ENCODE results near the gene FAM83C. TPM values are rescaled to one million over a fixed set of nuclear protein-coding genes. Genes with fewer than 3 reads are reported as not detected.

FAM83C gene
- total and polyA plus RNA-seq, 9 of the 15 experiments (the other 6 are each of a cell fraction or from before 2014, with no cell fraction given): not detected

DNA sequence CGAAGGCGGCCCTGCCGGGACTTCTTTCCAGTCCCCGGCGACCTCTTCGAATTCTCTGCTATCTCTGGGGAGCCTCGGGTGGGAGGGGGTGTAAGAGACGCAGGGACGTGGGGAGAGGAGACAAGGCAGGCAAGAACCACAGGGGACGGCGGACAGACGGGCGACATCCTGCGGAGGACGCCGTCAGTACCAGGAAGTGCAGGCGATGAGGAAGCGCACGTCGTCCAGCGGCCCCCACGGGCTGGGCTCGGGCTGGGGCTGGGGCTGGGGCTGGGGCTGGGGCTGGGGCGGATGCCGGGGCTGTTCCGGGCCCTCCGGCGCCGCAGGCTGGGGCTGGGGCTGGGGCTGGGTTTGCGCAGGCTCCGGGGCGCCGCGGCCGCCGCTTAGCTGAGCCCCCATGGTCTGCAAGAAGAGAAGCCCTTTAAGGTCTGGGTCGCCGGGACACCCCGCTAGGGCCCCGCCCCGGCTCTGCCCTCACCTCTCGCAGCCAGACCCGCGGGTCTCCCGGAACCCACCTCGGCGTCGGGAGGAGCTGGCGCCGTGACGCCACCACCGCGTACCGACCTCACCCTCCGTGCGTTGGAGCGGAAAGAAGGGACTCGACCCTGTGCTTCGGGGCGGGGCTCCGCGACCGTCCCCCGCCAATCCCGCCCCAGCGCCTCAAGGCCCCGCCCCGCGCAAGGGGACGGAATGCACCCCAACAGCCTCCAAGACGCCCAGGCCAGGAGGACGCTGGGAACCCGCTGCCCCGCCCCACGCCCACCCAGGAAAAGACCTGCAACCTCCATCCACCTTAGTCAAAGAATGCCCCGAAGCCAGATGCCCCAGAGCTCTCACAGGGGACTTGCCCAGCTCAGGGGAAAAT, 14.5 kb downstream of the FAM83C start, which contains the start of gene MMP24OS (continued):
- TF ChIP-seq U2AF2 (optimal IDR thresholded peaks at IDR 0.05; ENCODE audit: low read depth, low read length): no peak
- TF ChIP-seq FOS (IDR thresholded peaks at IDR 0.05; ENCODE audit: extremely low read depth, insufficient read length): no peak
- TF ChIP-seq NFE2 (IDR thresholded peaks at IDR 0.05; ENCODE audit: low read depth): no peak
- no peak for TF ChIP-seq BHLHE40 (IDR thresholded peaks at IDR 0.05; ENCODE audit: low read length)
- peak; percentile 79 to 82 for TF ChIP-seq NRF1 (conservative IDR thresholded peaks at IDR 0.05 in 1 of 2, IDR thresholded peaks at IDR 0.05 in 1 of 2)
- TF ChIP-seq NCOA2 (IDR thresholded peaks at IDR 0.05; ENCODE audit: partially characterized antibody in 2 of 2): no peak
- TF ChIP-seq HCFC1 (IDR thresholded peaks at IDR 0.05; ENCODE audit: low read depth, low read length): no peak; the same call in 1 of the 2 replicates
- no peak for TF ChIP-seq TEAD1 (CRISPR knock-in tag; IDR thresholded peaks at IDR 0.05)
- no peak for TF ChIP-seq CBX3 (IDR thresholded peaks at IDR 0.05; ENCODE audit: borderline replicate concordance in 1 of 2, low read length in 2 of 2)
- no peak for TF ChIP-seq TGIF2 (CRISPR knock-in tag; IDR thresholded peaks at IDR 0.05)
- no peak for TF ChIP-seq ZNF224 (CRISPR knock-in tag; IDR thresholded peaks at IDR 0.05)
- TF ChIP-seq ZBTB7A (IDR thresholded peaks at IDR 0.05; ENCODE audit: borderline replicate concordance, control insufficient read depth, low read depth, low read length): peak; percentile 93
- TF ChIP-seq SOX6 (IDR thresholded peaks at IDR 0.05): no peak
- TF ChIP-seq GATAD2B (IDR thresholded peaks at IDR 0.05; ENCODE audit: borderline replicate concordance): no peak
- TF ChIP-seq, protein P1, sequence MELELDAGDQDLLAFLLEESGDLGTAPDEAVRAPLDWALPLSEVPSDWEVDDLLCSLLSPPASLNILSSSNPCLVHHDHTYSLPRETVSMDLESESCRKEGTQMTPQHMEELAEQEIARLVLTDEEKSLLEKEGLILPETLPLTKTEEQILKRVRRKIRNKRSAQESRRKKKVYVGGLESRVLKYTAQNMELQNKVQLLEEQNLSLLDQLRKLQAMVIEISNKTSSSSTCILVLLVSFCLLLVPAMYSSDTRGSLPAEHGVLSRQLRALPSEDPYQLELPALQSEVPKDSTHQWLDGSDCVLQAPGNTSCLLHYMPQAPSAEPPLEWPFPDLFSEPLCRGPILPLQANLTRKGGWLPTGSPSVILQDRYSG (tag; conservative IDR thresholded peaks at IDR 0.05; ENCODE audit: low read depth): no peak
- TF ChIP-seq ASH1L (IDR thresholded peaks at IDR 0.05; ENCODE audit: borderline replicate concordance, low read depth, partially characterized antibody): no peak
- no peak for TF ChIP-seq SRSF1 (IDR thresholded peaks at IDR 0.05; ENCODE audit: low read depth, low read length)
- no peak for TF ChIP-seq ZNF212 (CRISPR knock-in tag; IDR thresholded peaks at IDR 0.05)
- no peak for TF ChIP-seq ZNF354B (CRISPR knock-in tag; IDR thresholded peaks at IDR 0.05)
- TF ChIP-seq, protein P2, sequence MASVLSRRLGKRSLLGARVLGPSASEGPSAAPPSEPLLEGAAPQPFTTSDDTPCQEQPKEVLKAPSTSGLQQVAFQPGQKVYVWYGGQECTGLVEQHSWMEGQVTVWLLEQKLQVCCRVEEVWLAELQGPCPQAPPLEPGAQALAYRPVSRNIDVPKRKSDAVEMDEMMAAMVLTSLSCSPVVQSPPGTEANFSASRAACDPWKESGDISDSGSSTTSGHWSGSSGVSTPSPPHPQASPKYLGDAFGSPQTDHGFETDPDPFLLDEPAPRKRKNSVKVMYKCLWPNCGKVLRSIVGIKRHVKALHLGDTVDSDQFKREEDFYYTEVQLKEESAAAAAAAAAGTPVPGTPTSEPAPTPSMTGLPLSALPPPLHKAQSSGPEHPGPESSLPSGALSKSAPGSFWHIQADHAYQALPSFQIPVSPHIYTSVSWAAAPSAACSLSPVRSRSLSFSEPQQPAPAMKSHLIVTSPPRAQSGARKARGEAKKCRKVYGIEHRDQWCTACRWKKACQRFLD (CRISPR knock-in tag; IDR thresholded peaks at IDR 0.05): 0 out of 2 replicates have a peak, but pooled peaks have one; percentile 53
- TF ChIP-seq, protein P3, sequence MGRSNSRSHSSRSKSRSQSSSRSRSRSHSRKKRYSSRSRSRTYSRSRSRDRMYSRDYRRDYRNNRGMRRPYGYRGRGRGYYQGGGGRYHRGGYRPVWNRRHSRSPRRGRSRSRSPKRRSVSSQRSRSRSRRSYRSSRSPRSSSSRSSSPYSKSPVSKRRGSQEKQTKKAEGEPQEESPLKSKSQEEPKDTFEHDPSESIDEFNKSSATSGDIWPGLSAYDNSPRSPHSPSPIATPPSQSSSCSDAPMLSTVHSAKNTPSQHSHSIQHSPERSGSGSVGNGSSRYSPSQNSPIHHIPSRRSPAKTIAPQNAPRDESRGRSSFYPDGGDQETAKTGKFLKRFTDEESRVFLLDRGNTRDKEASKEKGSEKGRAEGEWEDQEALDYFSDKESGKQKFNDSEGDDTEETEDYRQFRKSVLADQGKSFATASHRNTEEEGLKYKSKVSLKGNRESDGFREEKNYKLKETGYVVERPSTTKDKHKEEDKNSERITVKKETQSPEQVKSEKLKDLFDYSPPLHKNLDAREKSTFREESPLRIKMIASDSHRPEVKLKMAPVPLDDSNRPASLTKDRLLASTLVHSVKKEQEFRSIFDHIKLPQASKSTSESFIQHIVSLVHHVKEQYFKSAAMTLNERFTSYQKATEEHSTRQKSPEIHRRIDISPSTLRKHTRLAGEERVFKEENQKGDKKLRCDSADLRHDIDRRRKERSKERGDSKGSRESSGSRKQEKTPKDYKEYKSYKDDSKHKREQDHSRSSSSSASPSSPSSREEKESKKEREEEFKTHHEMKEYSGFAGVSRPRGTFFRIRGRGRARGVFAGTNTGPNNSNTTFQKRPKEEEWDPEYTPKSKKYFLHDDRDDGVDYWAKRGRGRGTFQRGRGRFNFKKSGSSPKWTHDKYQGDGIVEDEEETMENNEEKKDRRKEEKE (IDR thresholded peaks at IDR 0.05; ENCODE audit: borderline replicate concordance in 1 of 2, control insufficient read depth in 1 of 2, low read depth in 2 of 2, low read length in 1 of 2): 0 out of 4 replicates have a peak, but pooled peaks of 1 of the 2 experiments have one; percentile 68
- TF ChIP-seq ZNF766 (CRISPR knock-in tag; conservative IDR thresholded peaks at IDR 0.05): no peak
- no peak for TF ChIP-seq KHSRP (IDR thresholded peaks at IDR 0.05)
